A549 (cell line): Measurements from ENCODE around the gene SMLR1.

Experiments used
- CEBPB ChIP-seq, 2 experiments: fragments of >200 bp in 1 of 2; sonication (Bioruptor Twin) in 1 of 2; formaldehyde crosslinking in 1 of 2; IDR thresholded peaks; 2 replicates each; pipeline ENCODE4 v1.6.1; 2012 to 2016
- EHF ChIP-seq: fragments of 250-450 bp; sonication (Bioruptor Pico); IDR thresholded peaks from 2 replicates; pipeline ENCODE4 v1.5.0; 2020; ENCODE audit warnings: mild to moderate bottlenecking
- JUNB ChIP-seq: fragments of >200 bp; sonication (Bioruptor Twin); formaldehyde crosslinking; IDR thresholded peaks from 2 replicates; pipeline ENCODE4 v1.6.1; 2016
- KDM5A ChIP-seq: fragments of 200-600 bp; sonication (generic); IDR thresholded peaks from 2 replicates; pipeline ENCODE4 v1.6.1; 2016; ENCODE audit warnings: antibody characterized with exemption, mild to moderate bottlenecking
- POLR2A ChIP-seq: IDR thresholded peaks from 2 replicates; pipeline ENCODE4 v1.6.1; 2012; ENCODE audit warnings: mild to moderate bottlenecking, low read length
- RAD21 ChIP-seq, 2 experiments: fragments of >200 bp in 1 of 2; sonication (Bioruptor Twin) in 1 of 2; formaldehyde crosslinking in 1 of 2; IDR thresholded peaks in 1 of 2; conservative IDR thresholded peaks in 1 of 2; 2 replicates in 1 of 2; 3 replicates in 1 of 2; pipeline ENCODE4 v1.6.1; 2012 to 2018; ENCODE audit warnings: inconsistent platforms in 1 of 2
- TP53 ChIP-seq: fragments of 250-450 bp; sonication (Bioruptor Pico); IDR thresholded peaks from 2 replicates; pipeline ENCODE4 v1.5.0; 2021; ENCODE audit warnings: mild to moderate bottlenecking, moderate library complexity
- TF ChIP-seq, protein P1 (sequence below): fragments of >200 bp; sonication (Bioruptor Twin); formaldehyde crosslinking; IDR thresholded peaks from 3 replicates; pipeline ENCODE4 v1.5.1; 2016
- TF ChIP-seq, protein P2 (sequence below): fragments of 200-600 bp; sonication (generic); IDR thresholded peaks from 2 replicates; pipeline ENCODE4 v1.6.1; 2016; ENCODE audit warnings: antibody characterized with exemption, mild to moderate bottlenecking, moderate library complexity
- TF ChIP-seq, protein P3 (sequence below): IDR thresholded peaks from 2 replicates; pipeline ENCODE4 v1.6.1; 2012

DNA sequence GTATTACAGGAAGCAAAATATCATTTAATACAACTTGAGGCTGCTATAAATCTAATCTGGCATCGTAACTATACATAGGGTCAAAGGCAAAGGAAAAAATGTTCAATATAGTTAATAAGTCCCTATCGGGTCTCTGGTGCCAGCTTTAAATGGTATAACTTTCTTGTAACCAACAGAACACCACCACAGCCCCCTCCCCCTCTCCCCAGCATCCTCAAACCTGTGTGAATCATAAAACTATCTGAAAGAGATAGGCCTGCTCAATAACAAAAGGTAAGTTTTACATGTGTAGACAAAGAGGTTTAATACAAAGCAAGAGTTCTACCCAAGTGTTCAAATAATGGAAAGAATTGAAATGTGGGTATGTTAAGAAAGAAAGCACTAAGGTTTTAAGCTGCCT lies 12.2 kb downstream of the SMLR1 start:
- TF ChIP-seq, protein P1, sequence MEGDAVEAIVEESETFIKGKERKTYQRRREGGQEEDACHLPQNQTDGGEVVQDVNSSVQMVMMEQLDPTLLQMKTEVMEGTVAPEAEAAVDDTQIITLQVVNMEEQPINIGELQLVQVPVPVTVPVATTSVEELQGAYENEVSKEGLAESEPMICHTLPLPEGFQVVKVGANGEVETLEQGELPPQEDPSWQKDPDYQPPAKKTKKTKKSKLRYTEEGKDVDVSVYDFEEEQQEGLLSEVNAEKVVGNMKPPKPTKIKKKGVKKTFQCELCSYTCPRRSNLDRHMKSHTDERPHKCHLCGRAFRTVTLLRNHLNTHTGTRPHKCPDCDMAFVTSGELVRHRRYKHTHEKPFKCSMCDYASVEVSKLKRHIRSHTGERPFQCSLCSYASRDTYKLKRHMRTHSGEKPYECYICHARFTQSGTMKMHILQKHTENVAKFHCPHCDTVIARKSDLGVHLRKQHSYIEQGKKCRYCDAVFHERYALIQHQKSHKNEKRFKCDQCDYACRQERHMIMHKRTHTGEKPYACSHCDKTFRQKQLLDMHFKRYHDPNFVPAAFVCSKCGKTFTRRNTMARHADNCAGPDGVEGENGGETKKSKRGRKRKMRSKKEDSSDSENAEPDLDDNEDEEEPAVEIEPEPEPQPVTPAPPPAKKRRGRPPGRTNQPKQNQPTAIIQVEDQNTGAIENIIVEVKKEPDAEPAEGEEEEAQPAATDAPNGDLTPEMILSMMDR: no peak
- TF ChIP-seq POLR2A: no peak
- TF ChIP-seq EHF (CRISPR knock-in tag): no peak
- no peak for TF ChIP-seq JUNB
- TF ChIP-seq TP53 (CRISPR knock-in tag): no peak
- no peak for TF ChIP-seq KDM5A
- no peak for TF ChIP-seq RAD21 (conservative IDR thresholded peaks at IDR 0.05 in 1 of 2, IDR thresholded peaks at IDR 0.05 in 1 of 2)
- TF ChIP-seq, protein P2, sequence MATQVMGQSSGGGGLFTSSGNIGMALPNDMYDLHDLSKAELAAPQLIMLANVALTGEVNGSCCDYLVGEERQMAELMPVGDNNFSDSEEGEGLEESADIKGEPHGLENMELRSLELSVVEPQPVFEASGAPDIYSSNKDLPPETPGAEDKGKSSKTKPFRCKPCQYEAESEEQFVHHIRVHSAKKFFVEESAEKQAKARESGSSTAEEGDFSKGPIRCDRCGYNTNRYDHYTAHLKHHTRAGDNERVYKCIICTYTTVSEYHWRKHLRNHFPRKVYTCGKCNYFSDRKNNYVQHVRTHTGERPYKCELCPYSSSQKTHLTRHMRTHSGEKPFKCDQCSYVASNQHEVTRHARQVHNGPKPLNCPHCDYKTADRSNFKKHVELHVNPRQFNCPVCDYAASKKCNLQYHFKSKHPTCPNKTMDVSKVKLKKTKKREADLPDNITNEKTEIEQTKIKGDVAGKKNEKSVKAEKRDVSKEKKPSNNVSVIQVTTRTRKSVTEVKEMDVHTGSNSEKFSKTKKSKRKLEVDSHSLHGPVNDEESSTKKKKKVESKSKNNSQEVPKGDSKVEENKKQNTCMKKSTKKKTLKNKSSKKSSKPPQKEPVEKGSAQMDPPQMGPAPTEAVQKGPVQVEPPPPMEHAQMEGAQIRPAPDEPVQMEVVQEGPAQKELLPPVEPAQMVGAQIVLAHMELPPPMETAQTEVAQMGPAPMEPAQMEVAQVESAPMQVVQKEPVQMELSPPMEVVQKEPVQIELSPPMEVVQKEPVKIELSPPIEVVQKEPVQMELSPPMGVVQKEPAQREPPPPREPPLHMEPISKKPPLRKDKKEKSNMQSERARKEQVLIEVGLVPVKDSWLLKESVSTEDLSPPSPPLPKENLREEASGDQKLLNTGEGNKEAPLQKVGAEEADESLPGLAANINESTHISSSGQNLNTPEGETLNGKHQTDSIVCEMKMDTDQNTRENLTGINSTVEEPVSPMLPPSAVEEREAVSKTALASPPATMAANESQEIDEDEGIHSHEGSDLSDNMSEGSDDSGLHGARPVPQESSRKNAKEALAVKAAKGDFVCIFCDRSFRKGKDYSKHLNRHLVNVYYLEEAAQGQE: no peak
- no peak for TF ChIP-seq CEBPB (IDR thresholded peaks at IDR 0.05)
- TF ChIP-seq, protein P3, sequence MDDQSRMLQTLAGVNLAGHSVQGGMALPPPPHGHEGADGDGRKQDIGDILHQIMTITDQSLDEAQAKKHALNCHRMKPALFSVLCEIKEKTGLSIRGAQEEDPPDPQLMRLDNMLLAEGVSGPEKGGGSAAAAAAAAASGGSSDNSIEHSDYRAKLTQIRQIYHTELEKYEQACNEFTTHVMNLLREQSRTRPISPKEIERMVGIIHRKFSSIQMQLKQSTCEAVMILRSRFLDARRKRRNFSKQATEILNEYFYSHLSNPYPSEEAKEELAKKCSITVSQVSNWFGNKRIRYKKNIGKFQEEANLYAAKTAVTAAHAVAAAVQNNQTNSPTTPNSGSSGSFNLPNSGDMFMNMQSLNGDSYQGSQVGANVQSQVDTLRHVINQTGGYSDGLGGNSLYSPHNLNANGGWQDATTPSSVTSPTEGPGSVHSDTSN: no peak
